Hematopoietic multipotent progenitor cell treated with erythropoietin and hydrocortisone succinate and interleukin-3 and kit ligand, for 6 days (in vitro differentiated cells): ENCODE measurements around the gene SLC24A3.
"Not testable (repeated sequence)": the region's sequence is repeated elsewhere in the genome, so short reads cannot be mapped to it uniquely, and the experiment has no call there.

ENCODE experiments used
- DNase-seq: peaks from one replicate; pipeline ENCODE4 v3.0.0-alpha.2; 2015

The SLC24A3 gene

DNA sequence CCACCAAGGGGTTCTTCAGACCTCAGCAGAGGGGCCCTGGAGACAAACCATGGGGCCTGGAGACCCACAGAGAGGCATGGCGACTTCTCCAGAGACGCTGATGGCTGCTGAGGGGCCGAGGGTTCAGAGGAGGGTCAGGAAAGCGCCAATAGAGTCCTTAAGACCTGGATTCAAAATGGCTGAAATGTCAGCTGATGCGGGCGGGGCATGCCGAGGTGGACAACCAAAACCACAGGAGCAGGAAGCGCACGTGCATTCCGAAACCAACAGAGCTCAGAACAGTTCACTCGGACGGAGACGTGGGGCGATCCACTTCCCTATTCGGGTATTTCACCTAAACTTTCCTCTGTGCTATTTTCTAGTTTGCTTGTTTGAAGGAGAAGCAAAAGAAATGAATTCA is 445.7 kb downstream of the SLC24A3 start:
- peak; percentile 61 for DNase-seq

- DNase-seq = no peak
Measured at GRCh38 chr20:19659448-19659847, 447.0 kb downstream of the SLC24A3 start.

DNA sequence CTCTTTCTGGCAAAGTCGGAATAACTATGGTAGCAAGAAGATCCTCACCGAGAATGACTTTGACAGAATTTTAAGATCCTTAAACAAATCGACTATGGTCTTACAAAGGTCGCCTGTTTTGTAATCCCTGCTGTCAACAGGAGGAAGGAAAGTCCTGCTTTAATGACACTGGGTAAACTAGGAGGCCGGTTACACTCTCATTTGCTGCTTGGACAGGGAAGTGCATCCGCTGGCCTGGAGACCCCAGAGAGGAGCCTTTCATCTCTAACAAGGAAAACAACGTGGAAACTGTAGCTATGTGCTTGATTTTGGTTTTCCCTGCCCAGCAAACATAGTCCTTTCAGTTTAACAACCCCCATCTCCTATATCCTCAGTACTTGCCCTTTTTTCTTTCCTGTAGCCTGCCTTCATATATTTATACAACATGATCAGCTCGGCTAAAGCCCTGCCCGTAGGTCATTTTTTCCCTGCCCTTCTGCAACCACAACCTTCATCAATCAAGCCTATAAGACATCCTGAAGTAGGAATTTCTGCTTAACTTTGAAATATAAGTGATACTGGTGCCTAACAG is 448.5 kb downstream of the SLC24A3 start:
- DNase-seq = no peak

GRCh38 chr20:19661717-19662636 is 449.5 kb downstream of the SLC24A3 start:
- DNase-seq = peak; percentile 85

DNA sequence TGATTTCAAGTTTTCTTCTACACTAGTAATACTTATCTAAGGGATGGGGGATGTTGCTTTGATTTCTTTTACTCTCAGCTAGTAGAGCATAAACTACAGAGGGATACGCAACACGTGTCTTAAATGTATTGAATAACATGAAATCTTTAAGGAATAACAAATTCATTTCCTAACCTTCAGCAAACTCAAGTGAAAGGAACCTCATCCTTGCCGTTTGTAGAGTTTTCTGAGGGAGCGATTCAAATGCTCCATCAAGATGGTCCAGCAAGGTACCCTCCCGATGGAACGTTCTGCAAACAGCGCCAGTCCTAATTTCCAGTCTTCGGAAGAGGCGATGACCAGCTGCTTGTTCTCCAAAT is 450.2 kb downstream of the SLC24A3 start:
- no peak for DNase-seq

DNA sequence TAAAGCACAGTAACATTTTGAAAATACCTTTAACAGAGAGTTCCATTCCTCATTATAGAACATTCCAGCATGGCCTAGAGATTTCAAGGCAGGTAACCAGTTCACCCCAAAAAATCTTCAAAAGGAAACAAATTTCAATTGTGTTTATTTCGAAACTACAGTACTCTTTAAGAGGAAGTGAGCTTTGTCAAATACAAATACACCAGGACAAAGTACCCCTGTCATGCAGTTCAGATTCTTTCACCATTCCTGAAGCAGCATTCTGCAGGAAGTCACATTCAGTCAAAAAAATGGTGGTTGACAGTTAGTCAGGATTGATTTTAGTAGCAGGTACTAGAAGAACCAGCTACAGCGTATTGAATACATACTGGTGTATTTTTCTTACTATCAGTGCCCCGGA is 456.0 kb downstream of the SLC24A3 start:
- DNase-seq = no peak

- DNase-seq = no peak
Measured at GRCh38 chr20:19670829-19671228, 458.4 kb downstream of the SLC24A3 start.

- DNase-seq = no peak
Measured at GRCh38 chr20:19671374-19671773, 458.9 kb downstream of the SLC24A3 start.

DNA sequence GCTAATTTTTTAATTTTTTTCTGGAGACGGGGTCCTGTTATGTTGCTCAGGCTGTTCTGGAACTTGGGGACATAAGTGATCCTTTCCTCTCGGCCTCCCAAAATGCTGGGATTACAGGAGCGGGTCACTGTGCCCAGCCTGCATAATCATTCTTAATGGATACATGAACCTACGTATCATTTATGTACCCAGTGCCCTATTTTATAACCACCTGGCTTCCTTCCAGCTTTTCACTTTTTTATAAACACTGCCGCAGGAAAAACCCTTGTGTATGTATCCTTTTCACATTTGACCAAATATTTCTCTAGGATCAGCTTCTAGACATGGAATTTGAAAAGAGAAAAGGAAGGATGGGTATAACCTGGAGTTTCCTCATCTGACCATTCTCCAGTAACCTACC is 460.1 kb downstream of the SLC24A3 start:
- no peak for DNase-seq

DNA sequence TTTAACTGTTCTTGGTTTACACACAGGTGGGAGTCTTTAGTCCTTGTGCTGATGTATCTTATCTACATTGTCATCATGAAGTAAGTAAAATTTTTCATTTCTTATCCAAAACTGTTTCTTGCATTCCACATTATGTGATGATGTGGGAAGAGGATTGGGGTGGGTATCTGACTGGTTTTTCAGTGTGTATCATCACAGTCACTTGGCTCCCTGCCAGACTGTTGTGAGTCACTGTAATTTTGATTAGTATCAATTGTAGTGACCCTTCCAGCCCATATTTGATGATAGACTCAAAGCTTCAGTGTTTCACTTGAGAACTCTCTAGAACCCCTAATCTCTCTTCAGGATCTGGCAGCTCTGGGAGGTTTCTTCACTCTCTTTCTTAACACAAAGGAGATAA is 461.1 kb downstream of the SLC24A3 start:
- DNase-seq = peak; percentile 39

DNA sequence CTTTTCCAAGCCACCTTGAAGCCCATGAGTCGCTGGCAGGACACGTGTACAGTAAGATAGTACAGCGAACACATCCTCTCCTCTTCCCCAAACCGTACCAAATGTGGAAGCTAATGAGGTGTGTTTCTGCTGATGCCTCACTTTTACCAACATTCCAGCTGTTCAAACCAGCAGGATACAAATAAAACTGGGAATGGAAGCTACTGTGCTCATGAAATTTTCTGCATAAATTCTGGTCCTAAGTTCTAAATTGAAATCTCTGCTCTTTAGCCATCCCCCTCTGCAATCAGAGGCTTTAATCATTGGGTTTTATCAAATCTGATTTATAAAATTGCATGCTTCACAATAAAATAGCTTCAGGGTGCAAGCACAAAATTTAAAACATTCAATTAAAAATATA is 463.8 kb downstream of the SLC24A3 start:
- no peak for DNase-seq

GRCh38 chr20:19677336-19677735 is 464.9 kb downstream of the SLC24A3 start:
- DNase-seq = no peak

- DNase-seq = not testable (repeated sequence)
Measured at GRCh38 chr20:19678591-19678990, 466.1 kb downstream of the SLC24A3 start.

DNA sequence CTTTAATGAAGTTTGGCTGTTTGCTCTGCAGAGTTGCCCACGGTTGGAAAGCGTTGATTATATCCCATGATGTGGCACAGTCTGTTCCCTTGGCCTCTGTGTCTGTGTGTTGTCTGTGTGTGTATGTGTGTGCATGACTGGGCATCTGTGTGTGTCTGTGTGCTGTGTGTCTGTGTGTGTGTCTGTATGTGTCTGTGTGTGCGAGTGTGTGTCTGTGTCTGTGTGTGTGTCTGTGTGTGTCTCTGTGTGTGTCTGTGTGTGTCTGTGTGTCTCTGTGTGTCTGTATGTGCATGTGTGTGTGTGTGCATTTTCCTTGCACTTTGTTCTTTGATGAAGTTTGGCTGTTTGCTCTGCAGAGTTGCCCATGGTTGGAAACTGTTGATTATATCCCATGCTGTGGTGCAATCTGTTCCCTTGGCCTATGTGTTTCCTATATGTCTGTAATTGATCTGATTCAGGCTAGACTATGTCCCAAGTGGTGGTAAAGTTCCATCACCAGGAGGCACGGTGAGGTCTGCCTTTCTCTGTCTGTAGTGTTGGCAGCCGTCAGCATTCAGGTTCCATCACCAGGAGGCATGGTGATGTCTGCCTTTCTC is 467.6 kb downstream of the SLC24A3 start:
- DNase-seq = no peak

DNA sequence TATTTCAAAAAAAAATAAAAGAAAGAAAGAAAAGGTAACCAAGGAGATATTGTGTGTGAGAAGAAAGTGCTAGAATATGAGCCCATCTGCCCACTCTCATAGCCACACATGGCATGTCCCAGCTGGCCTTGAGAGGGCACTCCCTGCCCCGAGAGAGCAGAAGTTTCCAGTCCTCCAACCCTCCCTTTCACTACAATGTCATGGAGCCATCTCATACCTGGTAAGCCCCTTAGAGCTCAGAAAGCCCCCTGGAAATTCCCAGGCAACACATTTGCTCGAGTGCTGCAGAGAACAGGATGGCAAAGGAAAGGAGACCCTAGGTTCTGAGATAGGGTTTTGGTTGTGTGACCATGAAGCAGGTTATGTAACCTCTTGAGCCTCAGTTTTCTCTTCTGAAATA is 469.8 kb downstream of the SLC24A3 start:
- DNase-seq = no peak

DNA sequence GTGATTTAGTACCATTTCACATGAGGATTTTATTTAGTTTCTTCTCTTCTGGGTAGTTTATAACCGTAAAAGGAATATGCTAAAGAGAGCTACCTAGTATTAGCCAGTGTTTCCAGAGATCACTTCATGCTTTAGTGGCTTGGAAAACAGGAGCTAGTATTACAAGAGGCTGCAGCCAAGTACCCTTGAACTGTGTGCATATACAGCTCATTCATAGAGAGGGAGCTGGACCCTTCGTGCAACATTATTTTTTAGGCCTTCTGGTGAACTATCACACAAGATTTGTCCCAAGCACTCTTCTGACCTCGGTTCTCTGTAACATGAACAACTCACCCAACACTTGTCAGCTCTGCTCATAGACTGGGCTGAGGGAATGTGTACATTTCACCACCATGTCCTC is 470.7 kb downstream of the SLC24A3 start:
- DNase-seq = no peak

DNA sequence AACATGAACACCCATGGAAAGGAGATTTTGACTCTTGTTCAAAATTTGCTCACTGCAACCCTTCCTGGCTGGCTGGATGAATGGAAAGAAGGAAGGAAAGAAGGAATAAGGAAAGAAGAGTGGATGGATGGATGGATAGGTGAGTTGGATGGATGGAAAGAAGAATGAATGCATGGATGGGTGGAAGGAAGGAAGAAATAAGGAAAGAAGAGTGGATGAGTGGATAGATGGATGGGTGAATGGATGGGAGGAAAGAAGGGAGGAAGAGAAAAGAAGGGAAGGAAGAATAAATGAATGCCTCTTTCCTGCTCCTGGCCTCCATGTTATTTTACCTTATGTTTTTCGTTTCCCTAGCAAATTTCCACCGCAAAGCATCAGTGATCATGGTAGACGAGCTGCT is 471.4 kb downstream of the SLC24A3 start:
- DNase-seq = no peak

GRCh38 chr20:19688031-19688806 is 475.8 kb downstream of the SLC24A3 start:
- peak; percentile 45 for DNase-seq

DNA sequence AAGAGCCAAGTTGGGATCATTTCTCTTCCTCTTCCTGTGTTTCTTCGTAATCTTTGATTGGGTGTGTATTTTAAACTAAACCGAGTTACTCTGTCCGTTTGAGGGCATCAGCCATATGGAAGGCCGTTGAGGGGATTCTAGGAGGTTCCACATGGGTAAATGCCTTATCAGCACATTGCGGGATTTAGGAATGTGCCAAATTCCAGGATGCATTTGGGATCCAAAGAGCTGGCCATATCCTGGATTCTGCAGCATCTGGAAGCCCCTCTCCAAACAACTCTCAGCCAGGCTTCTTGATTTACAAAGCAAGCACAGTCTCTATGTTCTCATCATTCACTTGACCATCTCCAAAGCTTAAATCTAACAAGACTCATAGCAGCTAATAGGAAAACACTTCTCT is 478.0 kb downstream of the SLC24A3 start:
- DNase-seq = no peak

GRCh38 chr20:19691125-19691524 is 478.7 kb downstream of the SLC24A3 start:
- DNase-seq = no peak

GRCh38 chr20:19692100-19692499 is 479.7 kb downstream of the SLC24A3 start:
- DNase-seq = no peak

- peak; percentile 63 for DNase-seq
Measured at GRCh38 chr20:19692685-19693119, 480.3 kb downstream of the SLC24A3 start.

DNA sequence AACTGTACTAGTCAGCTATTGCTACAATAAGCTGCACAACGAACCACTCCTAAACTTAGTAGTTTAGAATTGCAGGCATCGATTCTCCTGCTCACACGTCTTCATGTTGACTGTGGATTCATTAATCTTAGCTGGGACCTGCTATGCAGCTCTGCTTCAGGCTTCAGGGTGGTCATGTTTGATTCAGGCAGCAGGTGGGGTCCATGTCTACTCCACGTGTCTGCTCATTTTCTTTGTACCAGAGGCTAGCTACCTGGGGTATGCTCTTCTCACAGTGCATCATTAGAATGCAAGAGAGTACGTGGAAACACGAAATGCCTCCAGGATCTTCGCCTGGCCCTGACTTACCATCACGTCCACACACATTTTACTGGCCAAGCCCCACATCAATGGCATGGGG is 481.1 kb downstream of the SLC24A3 start:
- no peak for DNase-seq
